ENCODE results near the gene ACBD3.

DNA sequence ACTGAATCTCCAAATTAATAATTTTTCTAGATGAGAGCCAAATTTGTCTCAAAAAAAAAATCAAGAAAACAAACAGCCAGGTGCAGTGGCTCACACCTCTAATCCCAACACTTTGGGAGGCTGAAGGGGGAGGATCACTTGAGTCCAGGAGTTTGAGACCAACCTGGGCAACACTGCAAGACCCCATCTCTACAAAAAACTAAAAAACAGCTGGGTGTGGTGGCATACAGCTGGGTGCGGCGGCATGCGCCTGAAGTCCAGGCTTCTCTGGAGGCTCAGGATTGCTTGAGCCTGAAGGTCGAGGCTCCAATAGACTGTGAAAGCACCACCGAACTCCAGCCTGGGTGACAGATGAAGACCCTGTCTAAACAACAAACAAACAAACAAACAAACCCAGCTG, 14.0 kb downstream of the ACBD3 start:
- no peak for TF ChIP-seq POLR2A (IDR thresholded peaks at IDR 0.05; ENCODE audit: low read depth, low read length)
- no peak for TF ChIP-seq POLR2AphosphoS5 (IDR thresholded peaks at IDR 0.05; ENCODE audit: low read depth, low read length)
- TF ChIP-seq TAF1 (IDR thresholded peaks at IDR 0.05; ENCODE audit: borderline replicate concordance, low read depth, low read length) = no peak
